NT2/D1 (cell line): ENCODE results near the gene ZC3H14.
"Not testable (repeated sequence)": the region's sequence is repeated elsewhere in the genome, so short reads cannot be mapped to it uniquely, and the experiment has no call there.

Source experiments
- DNase-seq: peaks from one replicate; pipeline ENCODE4 v3.0.0-alpha.2; 2011; ENCODE audit warnings: low read depth, low spot score
- H3K27me3 ChIP-seq: 2 replicates; pipeline ENCODE4 v1.6.0; 2011; ENCODE audit warnings: mild to moderate bottlenecking; ENCODE audit not compliant: insufficient read length, insufficient read depth
- H3K36me3 ChIP-seq: 2 replicates; pipeline ENCODE4 v1.6.1; 2011; ENCODE audit warnings: mild to moderate bottlenecking, low read length, mixed read lengths; ENCODE audit not compliant: insufficient read depth, insufficient read length
- H3K4me1 ChIP-seq: 2 replicates; pipeline ENCODE4 v1.5.1; 2011; ENCODE audit not compliant: insufficient read depth, insufficient read length
- H3K4me3 ChIP-seq: 2 replicates; pipeline ENCODE4 v1.5.1; 2011; ENCODE audit warnings: low read depth; ENCODE audit not compliant: insufficient read length
- H3K9ac ChIP-seq: 2 replicates; pipeline ENCODE4 v1.6.0; 2011; ENCODE audit warnings: low read depth; ENCODE audit not compliant: insufficient read length
- H3K9me3 ChIP-seq: 2 replicates; pipeline ENCODE4 v1.5.1; 2011; ENCODE audit warnings: mild to moderate bottlenecking, low read length; ENCODE audit not compliant: insufficient read depth
- SUZ12 ChIP-seq: IDR thresholded peaks from 2 replicates; pipeline ENCODE4 v1.6.1; 2011; ENCODE audit not compliant: insufficient read length, insufficient read depth; ENCODE audit errors: extremely low read depth
- YY1 ChIP-seq: IDR thresholded peaks from 2 replicates; pipeline ENCODE4 v1.6.1; 2011; ENCODE audit not compliant: insufficient read length, insufficient read depth
- ZNF274 ChIP-seq: IDR thresholded peaks from 2 replicates; pipeline ENCODE4 v1.6.1; 2011; ENCODE audit warnings: mild to moderate bottlenecking, low read depth, low read length

The ZC3H14 gene

DNA sequence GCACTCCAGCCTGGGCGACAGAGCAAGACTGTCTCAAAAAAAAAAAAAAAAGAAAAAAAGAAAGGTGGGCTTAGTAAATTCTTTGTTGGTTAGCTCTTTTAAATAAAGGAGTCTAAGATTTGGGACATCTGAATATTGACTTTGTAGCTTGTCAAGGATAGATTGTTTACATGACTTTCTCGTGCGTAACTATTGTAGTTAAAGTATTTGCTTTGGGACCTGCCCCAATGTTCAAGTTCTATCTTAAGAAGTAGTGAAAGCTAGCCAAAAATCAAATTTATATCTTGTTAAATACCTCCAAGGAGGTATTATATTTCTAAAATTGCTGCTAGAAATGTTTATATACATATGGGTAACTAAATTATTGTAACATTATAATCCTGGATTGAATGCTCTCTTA lies 40.4 kb upstream of the ZC3H14 start:
- Histone ChIP-seq H3K4me3 (no peak overlapping the region), H3K36me3 (no peaks in the 10 kb centered on the region), H3K9me3 (no peaks in the 10 kb centered on the region), H3K27me3 (no peaks in the 10 kb centered on the region), H3K9ac (no peak overlapping the region), H3K4me1 (no peaks in the 10 kb centered on the region)
- DNase-seq = no peak
- no peak for TF ChIP-seq ZNF274
- TF ChIP-seq YY1 = no peak
- no peak for TF ChIP-seq SUZ12

DNA sequence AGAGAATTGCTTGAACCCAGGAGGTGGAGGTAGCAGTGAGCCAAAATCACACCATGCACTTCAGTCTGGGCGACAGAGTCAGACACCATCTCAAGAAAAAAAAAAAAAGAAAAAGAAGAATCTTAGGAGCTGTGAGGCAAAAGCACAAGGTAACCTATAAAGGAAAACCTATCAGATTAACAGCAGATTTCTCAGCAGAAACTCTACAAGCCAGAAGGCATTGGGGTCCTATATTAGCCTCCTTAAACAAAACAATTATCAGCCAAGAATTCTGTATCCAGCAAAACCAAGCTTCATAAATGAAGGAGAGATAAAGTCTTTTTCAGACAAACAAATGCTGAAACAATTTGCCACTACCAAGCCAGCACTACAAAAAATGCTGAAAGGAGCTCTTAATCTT lies 32.9 kb upstream of the ZC3H14 start:
- H3K4me3 ChIP-seq, H3K9ac ChIP-seq, H3K4me1 ChIP-seq, DNase-seq, H3K9me3 ChIP-seq, H3K27me3 ChIP-seq, H3K36me3 ChIP-seq: not testable (repeated sequence)

DNA sequence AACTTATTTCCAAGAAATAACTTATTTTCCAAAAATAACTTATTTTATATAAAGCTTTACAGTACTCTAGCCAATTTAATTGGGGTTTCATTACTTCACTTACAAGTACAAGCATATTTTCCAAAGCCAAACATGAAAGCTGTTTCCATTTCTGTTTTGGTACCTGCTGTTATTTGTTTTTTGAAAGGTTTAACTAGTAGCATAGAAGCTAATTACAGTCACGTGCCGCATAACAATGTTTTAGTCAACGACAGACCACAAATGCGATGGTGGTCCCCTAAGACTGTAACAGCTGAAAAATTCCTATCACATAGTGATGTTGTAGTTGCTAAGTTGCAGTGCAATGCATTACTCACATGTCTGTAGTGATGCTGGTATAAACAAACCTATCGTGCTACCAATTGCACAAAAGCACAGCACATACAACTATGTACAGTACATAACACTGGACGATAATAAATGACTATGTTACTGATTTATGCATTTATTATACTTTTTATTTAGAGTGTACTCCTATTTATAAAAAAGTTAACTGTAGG lies 29.7 kb upstream of the ZC3H14 start:
- H3K9me3 ChIP-seq = no peaks in the 10 kb centered on the region
- DNase-seq = no peak
- no peak overlapping the region for H3K4me3 ChIP-seq
- no peaks in the 10 kb centered on the region for H3K27me3 ChIP-seq
- no peak for TF ChIP-seq YY1
- peaks cover 2% of the 10 kb centered on the region for H3K36me3 ChIP-seq
- no peak overlapping the region for H3K9ac ChIP-seq
- no peaks in the 10 kb centered on the region for H3K4me1 ChIP-seq

DNA sequence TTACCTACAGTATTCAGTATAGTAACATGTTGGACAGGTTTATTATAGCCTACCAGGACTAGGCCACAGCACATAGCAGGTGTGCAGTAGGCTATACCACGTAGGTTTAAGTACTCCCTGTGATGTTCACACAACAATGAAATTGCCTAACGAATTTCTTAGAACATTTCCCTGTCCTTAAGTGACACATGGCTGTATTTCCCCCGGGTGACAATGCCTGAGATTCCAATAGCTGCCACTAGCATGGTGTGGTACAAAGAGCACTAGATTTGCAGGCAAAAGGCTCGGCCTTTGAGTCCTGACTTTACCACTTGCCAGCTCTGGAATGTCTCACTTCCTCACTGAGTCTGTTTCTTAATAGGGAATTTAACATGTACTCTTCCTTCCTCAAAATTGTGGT lies 27.7 kb upstream of the ZC3H14 start:
- Histone ChIP-seq H3K9me3 (no peaks in the 10 kb centered on the region), H3K36me3 (peaks cover 2% of the 10 kb centered on the region), H3K4me3 (no peak overlapping the region), H3K27me3 (no peaks in the 10 kb centered on the region), H3K4me1 (no peaks in the 10 kb centered on the region), H3K9ac (no peak overlapping the region)
- no peak for DNase-seq
- TF ChIP-seq ZNF274 (no peak), YY1 (no peak), SUZ12 (no peak)

DNA sequence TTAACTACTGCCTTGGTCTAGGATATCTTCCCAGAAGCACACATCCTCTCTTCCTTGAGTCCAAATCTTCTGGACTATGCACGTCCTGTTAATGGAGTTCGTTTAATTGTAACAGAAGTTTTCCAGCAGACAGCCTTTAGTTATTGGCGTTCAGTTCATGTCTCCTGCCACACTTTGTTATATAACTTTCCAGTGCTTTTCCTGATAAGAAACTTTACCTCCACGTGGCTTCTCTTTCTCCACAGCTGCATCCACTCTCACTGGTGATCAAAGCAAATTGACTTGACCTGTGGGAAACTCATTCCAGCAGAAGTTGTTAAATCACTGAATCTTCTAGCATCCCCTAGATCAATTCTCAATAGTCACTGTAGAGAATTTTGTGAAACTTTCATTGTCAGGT lies 27.0 kb upstream of the ZC3H14 start:
- no peak overlapping the region for H3K4me3 ChIP-seq
- no peaks in the 10 kb centered on the region for H3K9me3 ChIP-seq
- no peaks in the 10 kb centered on the region for H3K27me3 ChIP-seq
- no peak for DNase-seq
- no peaks in the 10 kb centered on the region for H3K4me1 ChIP-seq
- H3K36me3 ChIP-seq = peaks cover 2% of the 10 kb centered on the region
- no peak for TF ChIP-seq ZNF274
- TF ChIP-seq SUZ12 = no peak
- no peak for TF ChIP-seq YY1
- H3K9ac ChIP-seq = no peak overlapping the region

DNA sequence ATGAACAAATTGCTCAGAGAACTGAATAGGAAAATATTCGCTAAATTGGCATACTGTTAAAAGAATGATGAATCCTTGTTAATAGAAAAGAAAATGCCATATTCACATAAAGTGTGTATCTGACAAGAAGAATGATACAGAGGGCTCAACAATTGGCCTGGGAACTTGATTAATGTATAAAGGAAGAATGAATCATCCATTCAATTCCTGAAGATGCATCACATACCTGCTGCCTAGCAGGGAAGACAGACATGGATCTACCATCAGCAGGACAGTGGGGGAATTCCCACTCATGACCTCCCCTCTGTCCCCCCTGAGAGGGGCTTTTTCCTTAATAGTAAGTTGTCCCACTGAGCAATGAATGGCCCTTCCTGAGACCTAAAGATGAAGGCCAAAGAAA lies 21.5 kb upstream of the ZC3H14 start:
- H3K9ac ChIP-seq = no peak overlapping the region
- H3K9me3 ChIP-seq = no peaks in the 10 kb centered on the region
- TF ChIP-seq SUZ12 (no peak), ZNF274 (no peak), YY1 (no peak)
- DNase-seq = no peak
- peaks cover 4% of the 10 kb centered on the region for H3K36me3 ChIP-seq
- no peaks in the 10 kb centered on the region for H3K4me1 ChIP-seq
- no peaks in the 10 kb centered on the region for H3K27me3 ChIP-seq
- no peak overlapping the region for H3K4me3 ChIP-seq

DNA sequence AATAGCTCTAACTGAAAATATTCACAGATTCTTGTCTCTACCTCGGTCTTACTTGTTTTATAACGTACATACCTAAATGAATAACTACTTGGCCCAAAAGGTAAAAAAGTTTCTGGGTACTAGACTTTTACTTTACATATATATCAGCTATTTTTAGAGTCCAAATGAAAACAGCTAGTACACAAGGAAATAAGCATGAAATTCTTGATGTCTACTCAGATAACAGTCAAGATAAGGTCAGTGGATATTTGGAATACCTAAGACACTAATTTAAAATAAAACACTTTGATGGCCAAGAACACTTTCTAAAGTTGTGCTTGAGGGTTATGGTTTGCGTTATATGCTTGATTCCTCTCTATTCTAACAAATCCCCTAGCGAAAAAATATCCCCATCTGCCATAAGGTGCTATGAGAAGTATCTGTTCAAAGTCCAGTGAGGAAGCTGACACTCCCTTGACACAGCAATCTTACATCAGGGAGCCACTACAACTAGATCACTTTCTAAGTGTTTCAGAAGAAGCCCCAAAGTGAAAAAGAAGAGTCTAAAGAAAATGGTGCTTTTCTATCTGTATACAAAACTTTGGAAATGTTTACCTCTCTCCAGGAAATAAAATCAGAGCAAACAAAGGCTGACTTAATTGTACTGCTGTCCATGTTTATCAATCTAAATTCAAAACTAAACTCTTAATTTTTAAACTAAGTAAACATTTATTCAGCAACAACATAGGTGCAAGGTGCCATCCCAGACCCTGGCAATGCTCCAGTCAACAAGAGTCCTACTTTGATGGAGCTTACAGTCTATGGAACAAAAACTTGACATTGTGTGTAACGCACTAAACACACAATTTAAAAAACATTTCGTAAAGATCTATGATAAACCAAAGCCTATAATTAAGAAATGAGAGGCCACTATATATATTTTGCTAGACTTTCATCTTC lies 19.7 kb upstream of the ZC3H14 start:
- H3K36me3 ChIP-seq = peaks cover 15% of the 10 kb centered on the region

More for the DNA sequence above, 19.7 kb upstream of the ZC3H14 start:
- H3K4me1 ChIP-seq = no peaks in the 10 kb centered on the region
- TF ChIP-seq YY1 = no peak
- TF ChIP-seq SUZ12 = no peak
- TF ChIP-seq ZNF274 = no peak
- no peak for DNase-seq
- H3K27me3 ChIP-seq = no peaks in the 10 kb centered on the region
- H3K9me3 ChIP-seq = no peaks in the 10 kb centered on the region
- H3K9ac ChIP-seq = no peak overlapping the region
- H3K4me3 ChIP-seq = no peak overlapping the region
